ENCODE data around the gene NFATC1.

Gene NFATC1

GRCh38 chr18:79538635-79539034, 142.9 kb downstream of the NFATC1 start:
- DNase-seq (ENCODE audit: low read depth), result no peak

GRCh38 chr18:79540161-79540903, 144.6 kb downstream of the NFATC1 start:
- no peak for DNase-seq (ENCODE audit: low read depth)

- DNase-seq (ENCODE audit: low read depth), result no peak
These were observed 145.2 kb downstream of the NFATC1 start for GRCh38 chr18:79540904-79541282.

- DNase-seq (ENCODE audit: low read depth), result no peak
These were observed 146.5 kb downstream of the NFATC1 start for GRCh38 chr18:79542213-79542612.

- no peak for DNase-seq (ENCODE audit: low read depth)
These were observed 147.4 kb downstream of the NFATC1 start for GRCh38 chr18:79542876-79543750.

GRCh38 chr18:79543861-79544385, 148.2 kb downstream of the NFATC1 start:
- no peak for DNase-seq (ENCODE audit: low read depth)

- DNase-seq (ENCODE audit: low read depth), result no peak
These were observed 148.7 kb downstream of the NFATC1 start for GRCh38 chr18:79544386-79544963.

- DNase-seq (ENCODE audit: low read depth), result no peak
These were observed 149.5 kb downstream of the NFATC1 start for GRCh38 chr18:79545255-79545654.

GRCh38 chr18:79545736-79546171, 150.0 kb downstream of the NFATC1 start:
- no peak for DNase-seq (ENCODE audit: low read depth)

GRCh38 chr18:79546781-79547272, 151.1 kb downstream of the NFATC1 start:
- no peak for DNase-seq (ENCODE audit: low read depth)

- DNase-seq (ENCODE audit: low read depth), result no peak
These were observed 151.8 kb downstream of the NFATC1 start for GRCh38 chr18:79547413-79548076.

- DNase-seq (ENCODE audit: low read depth), result no peak
These were observed 152.3 kb downstream of the NFATC1 start for GRCh38 chr18:79548077-79548450.

- DNase-seq (ENCODE audit: low read depth), result no peak
These were observed 152.9 kb downstream of the NFATC1 start for GRCh38 chr18:79548621-79548985.

GRCh38 chr18:79548986-79549637, 153.4 kb downstream of the NFATC1 start:
- DNase-seq (ENCODE audit: low read depth), result no peak

- DNase-seq (ENCODE audit: low read depth), result no peak
These were observed 153.9 kb downstream of the NFATC1 start for GRCh38 chr18:79549638-79550000.

GRCh38 chr18:79552140-79552631, 156.5 kb downstream of the NFATC1 start:
- no peak for DNase-seq (ENCODE audit: low read depth)

GRCh38 chr18:79552696-79553095, 157.0 kb downstream of the NFATC1 start:
- no peak for DNase-seq (ENCODE audit: low read depth)

- no peak for DNase-seq (ENCODE audit: low read depth)
These were observed 157.4 kb downstream of the NFATC1 start for GRCh38 chr18:79553154-79553553.

GRCh38 chr18:79553696-79554095, 158.0 kb downstream of the NFATC1 start:
- no peak for DNase-seq (ENCODE audit: low read depth)

GRCh38 chr18:79554321-79554720, 158.6 kb downstream of the NFATC1 start:
- DNase-seq (ENCODE audit: low read depth), result no peak

- no peak for DNase-seq (ENCODE audit: low read depth)
These were observed 159.4 kb downstream of the NFATC1 start for GRCh38 chr18:79554945-79555645.
